Astrocyte (in vitro differentiated cells and primary cell): ENCODE data around the gene PRSS53.
"Not testable (repeated sequence)": the region's sequence is repeated elsewhere in the genome, so short reads cannot be mapped to it uniquely, and the experiment has no call there.

Source experiments
- CTCF ChIP-seq: IDR thresholded peaks from 2 replicates; pipeline ENCODE4 v1.5.1; 2011; ENCODE audit warnings: low read depth, mild to moderate bottlenecking, inconsistent platforms, low read length, moderate library complexity; ENCODE audit not compliant: insufficient read depth
- EZH2 ChIP-seq: IDR thresholded peaks from 2 replicates; pipeline ENCODE4 v1.6.1; 2012; ENCODE audit warnings: mild to moderate bottlenecking, low read length, inconsistent platforms; ENCODE audit not compliant: insufficient read depth

- not testable (repeated sequence) for TF ChIP-seq CTCF, EZH2
Measured at GRCh38 chr16:31100876-31101641, 12.3 kb upstream of the PRSS53 start.
